ENCODE measurements around the gene EPS8L3.
"Not testable (repeated sequence)": the region's sequence is repeated elsewhere in the genome, so short reads cannot be mapped to it uniquely, and the experiment has no call there.

Gene EPS8L3

GRCh38 chr1:109766991-109767636 is 3.4 kb upstream of the EPS8L3 start:
- H3K4me1 ChIP-seq (ENCODE audit: insufficient read depth, low read length); H3K4me3 ChIP-seq (ENCODE audit: low read depth in 1 of 2, low read length in 2 of 2); H3K9me3 ChIP-seq (ENCODE audit: low read length); H3K27me3 ChIP-seq (ENCODE audit: control insufficient read depth in 1 of 2, insufficient read depth in 2 of 2, low read length in 2 of 2); H3K9ac ChIP-seq (ENCODE audit: low read length); H3K36me3 ChIP-seq (ENCODE audit: insufficient read depth, low read length); H3K27ac ChIP-seq (ENCODE audit: low read depth, low read length): not testable (repeated sequence)

GRCh38 chr1:109765896-109766615 is 2.3 kb upstream of the EPS8L3 start:
- H3K4me1 ChIP-seq (ENCODE audit: insufficient read depth, low read length) = no peaks in the 10 kb centered on the region
- H3K9me3 ChIP-seq (ENCODE audit: low read length) = no peaks in the 10 kb centered on the region
- no peaks in the 10 kb centered on the region for H3K36me3 ChIP-seq (ENCODE audit: insufficient read depth, low read length)
- no peak overlapping the region for H3K9ac ChIP-seq (ENCODE audit: low read length)
- no peak overlapping the region for H3K27ac ChIP-seq (ENCODE audit: low read depth, low read length)
- no peak overlapping the region for H3K4me3 ChIP-seq (ENCODE audit: low read depth in 1 of 2, low read length in 2 of 2)
- no peaks in the 10 kb centered on the region for H3K27me3 ChIP-seq (ENCODE audit: control insufficient read depth in 1 of 2, insufficient read depth in 2 of 2, low read length in 2 of 2)

- Histone ChIP-seq H3K36me3 (ENCODE audit: insufficient read depth, low read length) (no peaks in the 10 kb centered on the region), H3K4me3 (ENCODE audit: low read depth in 1 of 2, low read length in 2 of 2) (no peak overlapping the region), H3K4me1 (ENCODE audit: insufficient read depth, low read length) (no peaks in the 10 kb centered on the region), H3K27me3 (ENCODE audit: control insufficient read depth in 1 of 2, insufficient read depth in 2 of 2, low read length in 2 of 2) (no peaks in the 10 kb centered on the region), H3K27ac (ENCODE audit: low read depth, low read length) (no peak overlapping the region), H3K9ac (ENCODE audit: low read length) (no peak overlapping the region), H3K9me3 (ENCODE audit: low read length) (no peaks in the 10 kb centered on the region)
Measured at GRCh38 chr1:109765483-109765815, 1.7 kb upstream of the EPS8L3 start.

- no peaks in the 10 kb centered on the region for H3K36me3 ChIP-seq (ENCODE audit: insufficient read depth, low read length)
- no peaks in the 10 kb centered on the region for H3K27me3 ChIP-seq (ENCODE audit: control insufficient read depth in 1 of 2, insufficient read depth in 2 of 2, low read length in 2 of 2)
- H3K4me1 ChIP-seq (ENCODE audit: insufficient read depth, low read length) = no peaks in the 10 kb centered on the region
- H3K27ac ChIP-seq (ENCODE audit: low read depth, low read length) = no peak overlapping the region
- H3K9me3 ChIP-seq (ENCODE audit: low read length) = no peaks in the 10 kb centered on the region
- no peak overlapping the region for H3K4me3 ChIP-seq (ENCODE audit: low read depth in 1 of 2, low read length in 2 of 2)
- H3K9ac ChIP-seq (ENCODE audit: low read length) = no peak overlapping the region
Measured at GRCh38 chr1:109764561-109765482, 1.1 kb upstream of the EPS8L3 start.

GRCh38 chr1:109762821-109763645 is 690 bp downstream of the EPS8L3 start:
- no peaks in the 10 kb centered on the region for H3K27me3 ChIP-seq (ENCODE audit: control insufficient read depth in 1 of 2, insufficient read depth in 2 of 2, low read length in 2 of 2)
- no peak overlapping the region for H3K9ac ChIP-seq (ENCODE audit: low read length)
- H3K27ac ChIP-seq (ENCODE audit: low read depth, low read length) = no peak overlapping the region
- no peak overlapping the region for H3K4me3 ChIP-seq (ENCODE audit: low read depth in 1 of 2, low read length in 2 of 2)
- no peaks in the 10 kb centered on the region for H3K36me3 ChIP-seq (ENCODE audit: insufficient read depth, low read length)
- H3K9me3 ChIP-seq (ENCODE audit: low read length) = no peaks in the 10 kb centered on the region
- H3K4me1 ChIP-seq (ENCODE audit: insufficient read depth, low read length) = no peaks in the 10 kb centered on the region

GRCh38 chr1:109762039-109762585 is 1.6 kb downstream of the EPS8L3 start:
- H3K36me3 ChIP-seq (ENCODE audit: insufficient read depth, low read length) = no peaks in the 10 kb centered on the region
- no peaks in the 10 kb centered on the region for H3K9me3 ChIP-seq (ENCODE audit: low read length)
- H3K4me3 ChIP-seq (ENCODE audit: low read depth in 1 of 2, low read length in 2 of 2) = no peak overlapping the region
- no peak overlapping the region for H3K27ac ChIP-seq (ENCODE audit: low read depth, low read length)
- no peaks in the 10 kb centered on the region for H3K4me1 ChIP-seq (ENCODE audit: insufficient read depth, low read length)
- H3K9ac ChIP-seq (ENCODE audit: low read length) = no peak overlapping the region
- no peaks in the 10 kb centered on the region for H3K27me3 ChIP-seq (ENCODE audit: control insufficient read depth in 1 of 2, insufficient read depth in 2 of 2, low read length in 2 of 2)

- no peak overlapping the region for H3K9ac ChIP-seq (ENCODE audit: low read length)
Measured at GRCh38 chr1:109761227-109762038, 2.3 kb downstream of the EPS8L3 start.

GRCh38 chr1:109760581-109761226 is 3.0 kb downstream of the EPS8L3 start:
- H3K27me3 ChIP-seq (ENCODE audit: control insufficient read depth in 1 of 2, insufficient read depth in 2 of 2, low read length in 2 of 2) = no peaks in the 10 kb centered on the region
- H3K4me3 ChIP-seq (ENCODE audit: low read depth in 1 of 2, low read length in 2 of 2) = no peak overlapping the region
- no peaks in the 10 kb centered on the region for H3K36me3 ChIP-seq (ENCODE audit: insufficient read depth, low read length)
- no peaks in the 10 kb centered on the region for H3K4me1 ChIP-seq (ENCODE audit: insufficient read depth, low read length)
- H3K27ac ChIP-seq (ENCODE audit: low read depth, low read length) = no peak overlapping the region
- H3K9me3 ChIP-seq (ENCODE audit: low read length) = no peaks in the 10 kb centered on the region
- no peak overlapping the region for H3K9ac ChIP-seq (ENCODE audit: low read length)

More at GRCh38 chr1:109761227-109762038, 2.3 kb downstream of the EPS8L3 start:
- no peaks in the 10 kb centered on the region for H3K27me3 ChIP-seq (ENCODE audit: control insufficient read depth in 1 of 2, insufficient read depth in 2 of 2, low read length in 2 of 2)
- no peak overlapping the region for H3K4me3 ChIP-seq (ENCODE audit: low read depth in 1 of 2, low read length in 2 of 2)
- no peaks in the 10 kb centered on the region for H3K36me3 ChIP-seq (ENCODE audit: insufficient read depth, low read length)
- H3K9me3 ChIP-seq (ENCODE audit: low read length) = no peaks in the 10 kb centered on the region
- H3K27ac ChIP-seq (ENCODE audit: low read depth, low read length) = no peak overlapping the region
- H3K4me1 ChIP-seq (ENCODE audit: insufficient read depth, low read length) = no peaks in the 10 kb centered on the region

GRCh38 chr1:109759513-109760334 is 4.0 kb downstream of the EPS8L3 start:
- Histone ChIP-seq H3K9me3 (ENCODE audit: low read length) (no peaks in the 10 kb centered on the region), H3K36me3 (ENCODE audit: insufficient read depth, low read length) (no peaks in the 10 kb centered on the region)

More at GRCh38 chr1:109759513-109760334, 4.0 kb downstream of the EPS8L3 start:
- H3K4me3 ChIP-seq (ENCODE audit: low read depth in 1 of 2, low read length in 2 of 2) = no peak overlapping the region
- no peaks in the 10 kb centered on the region for H3K4me1 ChIP-seq (ENCODE audit: insufficient read depth, low read length)
- no peaks in the 10 kb centered on the region for H3K27me3 ChIP-seq (ENCODE audit: control insufficient read depth in 1 of 2, insufficient read depth in 2 of 2, low read length in 2 of 2)
- no peak overlapping the region for H3K9ac ChIP-seq (ENCODE audit: low read length)
- H3K27ac ChIP-seq (ENCODE audit: low read depth, low read length) = no peak overlapping the region

All from muscle layer of colon (tissue), 2 donors.